ENCODE results near the gene LRP10.
"Not testable (repeated sequence)": the region's sequence is repeated elsewhere in the genome, so short reads cannot be mapped to it uniquely, and the experiment has no call there.

GRCh38 chr14:22860377-22860776 lies 11.2 kb upstream of the LRP10 start:
- not testable (repeated sequence) for TF ChIP-seq POLR2A (IDR thresholded peaks at IDR 0.05; ENCODE audit: low read length); GATA1 (IDR thresholded peaks at IDR 0.05; ENCODE audit: low read depth, low read length)
